GOT3 (cell line): ENCODE measurements around the gene GPR50.

Experiments used
- DNase-seq: peaks from one replicate; lab custom pipeline; 2025; ENCODE audit warnings: mixed read lengths; lab: John Stamatoyannopoulos, UW

Gene GPR50

GRCh38 chrX:151176231-151176750, at the start of gene GPR50:
Gene GPR50, plus strand, starts transcription at chrX:151176584. Its CDS starts 138 bp downstream, at chrX:151176722.
- DNase-seq: no peak

DNA sequence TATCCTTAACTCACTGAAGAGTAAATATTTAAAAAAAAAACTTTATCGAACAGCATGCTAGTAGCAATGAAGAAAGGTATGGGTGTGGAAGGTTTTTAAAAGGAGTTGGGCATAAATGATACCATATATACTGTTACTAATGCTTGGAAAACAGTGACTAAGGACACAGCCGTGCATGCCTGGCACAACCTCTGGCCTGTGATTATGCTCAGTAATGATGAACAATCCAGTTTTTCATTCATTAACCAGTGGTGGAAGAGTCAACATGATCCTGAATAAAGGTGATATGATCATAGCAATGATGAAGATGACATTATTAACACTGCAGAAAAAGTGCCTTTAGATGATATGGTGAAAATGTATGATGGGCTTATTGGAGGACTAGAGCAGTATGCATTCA, 43.9 kb upstream of the GPR50 start:
- DNase-seq: no peak

GRCh38 chrX:151151665-151152267, 24.6 kb upstream of the GPR50 start:
- no peak for DNase-seq

DNA sequence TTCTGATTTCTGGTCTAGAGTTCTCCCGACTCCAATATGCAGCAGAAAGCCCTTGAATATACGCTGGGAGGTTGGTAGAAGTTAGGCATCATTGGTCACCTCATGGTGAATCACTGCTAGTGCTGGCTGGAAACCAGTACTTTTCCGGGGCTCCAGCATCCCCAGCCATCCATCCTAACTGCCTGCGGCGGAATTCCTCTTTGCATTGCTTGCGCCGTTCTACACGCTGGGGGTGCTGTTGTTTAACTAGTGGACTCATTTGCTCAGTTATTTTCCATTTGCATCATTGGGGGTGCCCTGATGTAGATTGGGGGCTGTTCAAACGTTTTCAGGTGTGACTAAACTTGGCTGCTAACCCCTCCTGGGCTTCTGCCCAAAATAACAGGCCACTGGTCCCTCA, 23.3 kb upstream of the GPR50 start:
- no peak for DNase-seq

DNA sequence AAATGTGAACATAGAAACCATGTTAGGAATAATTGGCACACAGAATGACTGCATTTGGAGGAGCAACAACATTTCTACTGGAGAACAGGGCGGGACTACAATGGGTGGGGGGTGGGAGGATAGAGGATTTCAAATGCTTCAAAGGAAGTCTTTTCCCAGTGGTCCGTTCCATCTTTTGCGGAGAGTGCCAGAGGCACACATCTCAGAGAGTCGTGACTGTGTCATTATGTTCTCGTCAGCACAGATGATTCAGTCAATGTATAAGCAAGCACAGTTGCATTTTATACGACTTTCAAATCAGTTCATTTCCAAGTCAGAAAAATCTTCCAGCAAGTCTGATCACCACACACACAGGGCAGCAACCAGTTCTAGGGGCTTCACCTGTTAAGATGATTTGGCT, 22.7 kb upstream of the GPR50 start:
- DNase-seq: no peak

- DNase-seq: no peak
These were observed 21.1 kb upstream of the GPR50 start for GRCh38 chrX:151155234-151155633.

- DNase-seq: no peak
These were observed 14.7 kb upstream of the GPR50 start for GRCh38 chrX:151161690-151162089.

- no peak for DNase-seq
These were observed 8.5 kb upstream of the GPR50 start for GRCh38 chrX:151167791-151168345.

DNA sequence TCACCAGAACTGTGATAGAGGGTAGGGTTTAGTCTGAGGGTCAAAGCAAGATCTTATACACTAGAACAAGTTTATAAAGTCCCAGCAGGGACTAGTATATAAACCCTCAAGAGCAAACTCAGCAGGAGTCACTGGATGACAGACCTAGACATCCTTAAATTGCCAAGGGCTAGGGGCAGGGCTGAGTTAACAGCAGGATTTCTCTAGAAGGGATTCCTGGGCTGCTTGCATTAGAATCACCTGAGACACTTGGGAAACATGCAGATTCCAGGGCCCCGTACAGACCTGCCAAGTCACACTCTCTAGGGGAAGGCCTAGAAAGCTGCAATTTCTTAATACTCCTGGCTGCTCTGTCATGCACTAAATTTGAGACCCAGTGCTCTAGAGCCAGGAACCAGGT, 6.6 kb upstream of the GPR50 start:
- DNase-seq: no peak

DNA sequence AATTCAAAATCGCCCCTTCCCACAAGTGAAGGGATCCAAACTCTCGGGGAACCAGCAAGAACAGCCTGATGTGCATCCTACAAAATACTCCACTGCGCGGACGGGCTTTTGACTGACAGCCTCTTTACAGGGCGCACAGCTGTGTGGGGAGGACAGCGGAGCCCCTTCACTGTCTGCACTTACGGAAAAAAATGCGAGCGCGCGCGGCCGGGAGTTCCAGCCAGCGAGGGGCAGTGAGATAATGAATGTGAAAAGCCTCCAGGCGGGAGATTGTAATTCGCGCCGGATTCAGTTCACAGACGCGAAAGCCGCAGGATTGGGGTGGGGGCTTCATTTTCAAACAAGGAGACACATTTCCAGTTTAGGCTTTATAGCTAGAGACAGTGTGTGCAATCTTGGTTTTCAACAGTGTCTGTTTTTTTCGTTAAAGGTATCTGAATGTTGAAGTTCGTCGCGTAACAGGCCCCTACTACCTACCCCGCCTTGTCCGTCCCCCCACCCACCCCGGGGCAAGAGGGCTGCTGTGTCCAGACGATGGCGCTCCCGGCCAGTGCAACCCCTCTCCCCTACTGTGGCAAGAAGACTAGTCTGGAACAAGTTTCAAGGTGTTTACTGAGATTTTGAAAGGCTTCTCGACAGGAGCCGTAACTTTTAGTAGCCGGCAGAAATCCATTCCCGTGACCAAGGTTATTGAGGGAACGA, 1.7 kb upstream of the GPR50 start:
- no peak for DNase-seq

DNA sequence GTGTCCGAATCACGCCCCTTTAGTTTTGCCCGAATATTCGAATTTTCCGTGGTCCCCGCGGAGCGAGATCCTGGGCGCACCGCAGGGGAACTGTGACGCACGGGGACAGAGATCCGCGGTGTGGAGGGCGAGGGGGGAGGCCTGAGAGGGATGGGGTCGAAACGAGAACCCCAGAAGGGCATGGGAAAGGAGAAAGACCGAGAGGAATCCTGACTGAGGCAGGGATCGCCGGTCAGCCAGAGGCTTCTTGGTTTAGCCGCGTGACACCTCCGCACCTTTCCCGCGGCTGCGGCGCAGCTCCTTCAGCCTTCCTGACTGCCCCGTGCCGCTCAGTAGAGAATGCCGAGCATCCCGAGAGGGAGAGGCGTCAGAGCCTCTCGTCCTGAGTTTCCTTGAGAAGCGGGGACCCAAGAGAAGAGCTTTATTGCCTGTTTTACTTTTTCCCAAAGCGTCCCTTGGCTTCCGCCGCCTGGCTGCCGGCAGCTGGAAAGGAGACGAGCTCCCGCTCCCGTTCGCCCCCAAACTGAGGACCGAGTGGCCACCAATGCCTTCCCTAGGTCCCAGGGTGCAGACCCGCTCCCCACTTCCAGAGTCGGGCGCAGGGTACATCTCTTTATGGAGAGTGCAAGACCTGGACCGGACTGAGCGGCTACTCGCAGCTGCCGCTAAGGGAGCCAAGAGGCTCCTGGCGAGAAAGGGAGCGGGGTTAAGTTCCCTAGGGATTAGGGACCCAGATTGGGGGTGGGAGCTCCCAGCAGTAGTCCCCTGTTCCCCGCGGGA, 911 bp upstream of the GPR50 start:
- no peak for DNase-seq

- DNase-seq: no peak
These were observed 1.0 kb downstream of the GPR50 start for GRCh38 chrX:151177141-151178027.

GRCh38 chrX:151178746-151179145, 2.4 kb downstream of the GPR50 start:
- DNase-seq: no peak

GRCh38 chrX:151180400-151180799, 4.0 kb downstream of the GPR50 start:
- no peak for DNase-seq

GRCh38 chrX:151181088-151181487, 4.7 kb downstream of the GPR50 start:
- no peak for DNase-seq

- DNase-seq: no peak
These were observed 6.9 kb downstream of the GPR50 start for GRCh38 chrX:151183233-151183753.

DNA sequence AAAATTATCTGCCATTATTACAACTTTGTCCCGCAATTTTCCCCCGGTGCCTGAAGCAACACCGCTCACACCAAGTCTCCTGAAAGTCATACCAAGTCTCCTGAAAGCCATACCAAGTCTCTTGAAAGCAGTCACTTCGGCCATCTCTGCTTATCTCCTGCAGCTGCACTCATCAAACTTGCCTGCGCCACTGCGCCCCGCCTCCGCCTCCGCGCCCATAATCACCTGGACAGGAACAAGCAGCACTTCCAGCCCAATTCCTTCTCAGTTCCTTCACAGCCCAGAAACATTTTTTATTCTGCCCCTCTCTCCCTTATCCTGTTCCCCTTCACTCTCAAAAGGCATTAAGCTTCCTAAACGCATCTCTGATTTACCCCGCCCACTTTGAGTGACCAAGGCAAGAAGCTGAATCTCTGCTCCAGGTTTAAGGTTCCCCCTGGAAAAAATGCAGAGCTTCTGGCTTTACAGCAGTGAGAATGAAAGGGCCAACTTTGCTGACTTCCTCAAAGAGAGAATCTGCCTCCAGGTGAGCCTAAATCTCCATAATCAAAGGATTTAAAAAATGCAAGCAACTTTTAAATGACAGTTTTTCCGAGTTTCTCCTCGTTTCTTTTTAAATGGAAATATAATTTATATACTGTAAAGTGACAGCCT, 7.7 kb downstream of the GPR50 start:
- no peak for DNase-seq

DNA sequence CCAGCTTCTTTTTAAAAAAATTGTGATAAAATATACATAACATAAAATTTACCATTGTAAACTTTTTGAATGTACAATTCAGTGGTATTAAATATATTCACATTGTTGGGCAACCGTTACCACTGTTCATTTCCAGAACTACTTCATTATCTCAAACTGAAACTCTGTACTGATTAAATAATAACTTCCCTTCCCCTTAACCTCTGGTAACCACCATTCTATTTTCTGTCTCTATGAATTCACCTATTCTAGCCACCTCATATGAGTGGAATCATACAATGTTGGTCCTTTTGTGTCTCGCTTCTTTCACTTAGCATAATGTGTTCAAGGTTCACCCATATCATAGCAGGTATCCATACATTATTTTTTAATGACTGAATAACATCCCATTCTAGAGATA, 8.3 kb downstream of the GPR50 start:
- no peak for DNase-seq

DNA sequence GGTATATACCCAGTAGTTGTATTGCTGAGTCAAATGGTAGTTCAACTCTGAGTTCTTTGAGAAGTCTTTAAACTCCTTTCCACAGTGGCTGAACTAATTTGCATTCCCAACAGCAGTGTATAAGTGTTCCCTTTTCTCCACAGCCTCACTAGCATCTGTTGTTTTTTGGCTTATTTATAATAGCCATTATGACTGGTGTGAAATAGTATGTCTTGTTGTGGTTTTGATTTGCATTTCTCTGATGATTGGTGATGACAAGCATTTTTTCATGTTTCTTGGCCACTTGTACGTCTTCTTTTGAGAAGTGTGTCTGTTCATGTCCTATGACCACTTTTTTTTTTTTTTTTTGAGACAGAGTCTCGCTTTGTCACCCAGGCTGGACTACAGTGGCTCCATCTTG, 30.5 kb downstream of the GPR50 start:
- no peak for DNase-seq

DNA sequence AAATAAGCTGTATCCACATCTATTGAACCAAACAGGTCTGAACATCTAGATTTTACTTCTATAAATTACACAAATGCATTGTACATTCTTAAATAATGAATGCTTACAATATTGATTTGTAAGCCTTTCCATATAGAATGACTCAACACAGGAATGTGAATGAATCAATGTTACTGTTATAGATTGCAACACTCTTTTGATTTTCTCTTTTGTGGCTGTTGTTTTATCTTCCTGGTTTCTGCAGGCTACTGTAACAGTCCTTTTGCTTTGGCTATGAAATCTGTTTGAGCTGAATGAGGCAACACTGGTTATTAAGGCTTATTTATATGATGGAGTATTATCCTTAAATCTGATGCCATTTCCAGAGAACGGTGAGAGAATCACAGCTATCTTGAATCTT, 49.5 kb downstream of the GPR50 start:
- no peak for DNase-seq

GRCh38 chrX:151226941-151227340, 50.6 kb downstream of the GPR50 start:
- DNase-seq: no peak
